ENCODE results near the gene KRI1.
"Not testable (repeated sequence)": the region's sequence is repeated elsewhere in the genome, so short reads cannot be mapped to it uniquely, and the experiment has no call there.

The KRI1 gene

DNA sequence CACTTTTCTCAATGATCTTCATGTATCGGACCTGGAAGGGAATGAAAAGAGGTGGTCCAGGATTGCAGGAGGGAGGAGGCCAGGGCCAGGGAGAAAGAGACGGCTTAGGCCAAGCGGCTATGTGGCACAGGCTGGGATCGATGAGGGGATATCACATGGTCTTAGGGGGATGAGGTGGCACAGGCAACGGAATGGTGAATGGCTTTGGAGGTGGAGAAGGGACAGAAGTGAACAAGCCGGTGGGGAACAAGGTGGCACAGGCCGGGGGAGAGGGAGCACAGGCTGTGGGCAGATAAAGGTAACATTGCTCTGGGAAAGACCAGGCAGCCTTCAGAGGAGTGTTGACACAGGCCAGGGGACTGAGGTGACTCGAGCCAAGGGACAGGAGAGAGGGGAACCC, 8.7 kb upstream of the KRI1 start:
- no peak for DNase-seq

DNA sequence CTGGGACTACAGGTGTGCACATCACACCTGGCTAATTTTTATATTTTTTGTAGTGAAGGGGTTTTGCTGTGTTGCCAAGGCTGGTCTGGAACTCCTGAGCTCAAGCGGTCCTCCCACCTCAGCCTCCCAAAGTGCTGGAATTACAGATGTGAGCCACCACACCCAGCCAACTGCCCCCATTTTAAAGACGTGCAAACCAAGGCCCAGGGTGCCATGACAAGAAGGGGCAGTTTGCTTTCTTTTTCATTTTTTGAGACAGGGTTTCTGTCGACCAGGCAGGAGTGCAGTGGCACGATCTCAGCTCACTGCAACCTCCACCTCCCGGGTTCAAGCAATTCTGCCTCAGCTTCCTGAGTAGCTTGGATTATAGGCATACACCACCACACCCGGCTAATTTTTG, 8.0 kb upstream of the KRI1 start:
- not testable (repeated sequence) for DNase-seq

DNA sequence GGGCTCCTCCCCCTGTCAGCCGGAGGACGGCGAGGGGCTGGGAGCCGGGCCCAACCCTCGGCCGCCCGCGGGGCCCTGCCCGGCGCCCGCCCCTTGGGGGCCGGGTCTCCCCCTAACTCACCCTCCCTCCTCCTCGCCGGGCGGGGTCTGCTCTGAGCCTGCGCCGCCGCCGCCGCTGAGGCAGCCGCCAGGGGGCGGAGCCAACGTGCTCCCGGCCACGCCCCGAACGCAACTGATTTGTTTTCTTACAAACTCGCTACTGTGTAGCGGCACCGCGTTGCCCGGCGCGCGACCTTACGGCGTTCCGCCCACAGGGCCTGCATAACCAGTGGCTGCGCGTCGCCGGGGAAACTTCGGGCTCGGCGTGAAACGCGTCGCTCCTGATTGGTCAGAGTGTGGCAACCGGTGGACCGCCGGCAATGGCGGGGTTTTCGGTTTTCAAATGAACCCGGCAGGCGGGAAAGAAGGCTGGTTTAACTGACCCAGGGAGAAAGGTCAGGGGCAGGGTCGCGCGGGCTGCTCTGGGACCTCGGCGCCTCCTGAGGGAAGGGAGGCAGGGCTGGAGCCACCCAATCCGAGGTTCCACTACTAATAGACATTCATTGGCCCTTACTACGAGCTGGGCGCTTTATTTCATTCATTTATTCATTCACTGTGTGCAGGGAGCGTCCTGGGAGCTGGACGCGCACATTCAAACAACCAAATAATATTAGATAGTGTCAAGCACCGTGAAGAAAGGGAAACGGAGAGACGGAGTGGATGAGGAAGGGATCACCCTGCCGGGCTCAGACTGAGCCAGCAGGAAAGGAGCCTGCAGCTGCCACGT, 3.2 kb upstream of the KRI1 start, which contains the start of gene CDKN2D:
TSS of gene CDKN2D (minus strand) at position 154 of the 826 bp plus-strand sequence. CDS start 326 bp downstream, outside the sequence.
- peak; percentile 97 for DNase-seq

- no peak for DNase-seq
These were observed 2.4 kb upstream of the KRI1 start for GRCh38 chr19:10568062-10568825.

GRCh38 chr19:10567656-10568055, 1.8 kb upstream of the KRI1 start:
- DNase-seq: no peak

GRCh38 chr19:10566658-10567410, 1.0 kb upstream of the KRI1 start:
- peak; percentile 57 for DNase-seq

GRCh38 chr19:10566408-10566657, 523 bp upstream of the KRI1 start:
- DNase-seq: no peak

DNA sequence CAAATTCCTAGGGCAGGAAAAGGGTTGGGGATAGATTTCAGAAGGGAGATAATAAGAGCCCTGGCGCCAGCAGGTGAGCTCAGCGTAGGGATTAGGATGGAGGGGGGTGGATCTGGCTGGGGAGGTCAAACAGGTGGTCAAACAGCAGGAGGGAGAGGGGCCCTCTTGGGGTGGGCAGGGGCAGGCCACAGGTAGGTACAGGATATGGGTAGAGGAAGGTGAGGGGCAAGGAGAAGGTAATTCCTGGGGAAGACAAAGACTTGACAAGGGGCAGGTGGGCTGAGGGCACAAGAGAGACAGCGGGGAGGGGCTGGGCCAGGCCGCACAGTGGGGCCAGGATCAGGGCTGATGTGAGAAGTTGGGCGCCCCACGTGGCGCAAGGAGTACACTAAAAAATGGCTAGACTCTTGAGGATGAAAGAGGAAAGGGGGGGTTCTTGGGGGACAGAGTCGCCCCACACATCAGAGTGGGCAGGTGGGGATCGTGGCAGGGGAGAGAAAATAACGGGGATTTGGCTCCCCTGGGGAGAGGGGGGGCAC, 713 bp downstream of the KRI1 start:
- peak; percentile 57 for DNase-seq

GRCh38 chr19:10562609-10563008, 3.2 kb downstream of the KRI1 start:
- DNase-seq: no peak

DNA sequence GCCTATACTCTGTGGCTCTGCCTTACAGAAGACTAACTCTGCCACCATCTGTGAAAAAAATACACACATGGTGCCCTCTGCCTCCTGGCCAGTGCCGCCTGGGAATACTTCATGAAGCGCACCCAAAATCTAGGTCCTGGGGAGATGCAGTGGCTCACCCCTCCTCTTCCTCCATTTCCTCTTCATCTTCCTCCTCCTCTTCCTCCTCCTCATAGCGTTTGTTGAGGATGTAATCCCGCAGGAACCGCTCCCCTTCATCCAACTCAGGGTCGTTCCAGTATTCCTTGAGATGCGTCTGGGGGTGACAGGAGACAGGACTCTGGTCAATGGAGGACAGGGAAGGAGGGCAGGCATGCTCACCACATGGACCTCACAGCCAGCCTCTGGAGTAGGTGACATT, 5.7 kb downstream of the KRI1 start:
- DNase-seq: no peak

GRCh38 chr19:10557603-10558197, 8.1 kb downstream of the KRI1 start:
- no peak for DNase-seq

DNA sequence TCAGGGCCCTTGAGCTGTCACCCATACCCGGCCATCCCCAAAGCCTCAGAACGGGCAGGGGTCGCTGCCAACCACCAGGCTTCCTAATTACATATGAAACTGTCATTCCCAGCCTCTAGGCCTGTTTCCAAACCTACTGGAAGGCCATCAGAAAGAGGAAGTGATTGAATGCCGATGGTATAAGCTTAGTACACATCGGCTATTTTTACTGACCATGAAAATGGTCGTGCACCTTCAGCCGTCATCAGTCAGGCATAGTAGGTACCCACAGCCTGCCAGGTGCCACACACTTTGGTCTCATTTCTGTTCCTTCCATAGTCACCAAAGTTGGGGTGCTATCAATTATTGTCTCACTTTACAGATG, 10.2 kb downstream of the KRI1 start:
- DNase-seq: no peak

DNA sequence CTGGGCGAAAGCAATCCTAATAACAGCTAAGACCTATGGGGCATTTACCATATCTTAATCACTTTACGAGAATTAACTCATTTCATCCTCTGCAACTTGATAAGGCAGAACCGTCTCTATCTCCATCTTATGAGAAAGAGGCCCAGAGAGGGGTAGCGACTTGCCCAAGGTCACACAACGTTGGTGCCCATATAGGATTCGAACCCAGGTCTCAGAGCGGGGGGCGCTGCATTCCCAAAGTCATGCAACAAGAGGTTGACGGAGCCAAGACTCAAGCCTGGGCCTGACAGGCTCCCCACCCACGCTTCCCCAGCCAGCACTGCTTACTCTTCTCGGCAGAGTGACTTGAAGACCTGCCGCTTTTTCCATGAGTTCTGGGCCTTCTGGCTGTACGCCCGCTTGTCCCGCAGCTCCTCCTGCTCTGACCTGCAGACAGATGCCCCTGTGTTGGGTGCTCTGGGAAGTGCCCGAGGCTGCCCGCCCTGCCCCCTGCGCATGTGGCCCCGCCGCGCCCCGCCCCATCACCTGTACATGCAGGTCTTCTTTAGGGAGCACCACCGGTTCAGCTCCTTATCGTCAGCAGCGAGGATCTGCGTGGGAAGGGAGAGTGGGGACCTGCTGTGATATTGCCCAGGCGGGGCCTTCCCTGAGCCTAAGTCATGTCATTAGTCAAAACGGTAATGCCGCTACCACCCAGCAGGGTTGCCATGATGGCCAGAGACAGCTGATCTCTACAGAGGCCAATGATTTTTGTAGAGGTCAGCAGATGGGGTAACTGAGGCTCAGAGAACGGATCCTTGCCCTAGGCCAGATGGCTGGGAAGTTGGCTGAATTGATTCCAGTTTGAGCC, 10.8 kb downstream of the KRI1 start:
- no peak for DNase-seq

- peak; percentile 93 for DNase-seq
These were observed 11.8 kb downstream of the KRI1 start for GRCh38 chr19:10553943-10554381.

- DNase-seq: no peak
These were observed 12.6 kb downstream of the KRI1 start for GRCh38 chr19:10553087-10553667.

DNA sequence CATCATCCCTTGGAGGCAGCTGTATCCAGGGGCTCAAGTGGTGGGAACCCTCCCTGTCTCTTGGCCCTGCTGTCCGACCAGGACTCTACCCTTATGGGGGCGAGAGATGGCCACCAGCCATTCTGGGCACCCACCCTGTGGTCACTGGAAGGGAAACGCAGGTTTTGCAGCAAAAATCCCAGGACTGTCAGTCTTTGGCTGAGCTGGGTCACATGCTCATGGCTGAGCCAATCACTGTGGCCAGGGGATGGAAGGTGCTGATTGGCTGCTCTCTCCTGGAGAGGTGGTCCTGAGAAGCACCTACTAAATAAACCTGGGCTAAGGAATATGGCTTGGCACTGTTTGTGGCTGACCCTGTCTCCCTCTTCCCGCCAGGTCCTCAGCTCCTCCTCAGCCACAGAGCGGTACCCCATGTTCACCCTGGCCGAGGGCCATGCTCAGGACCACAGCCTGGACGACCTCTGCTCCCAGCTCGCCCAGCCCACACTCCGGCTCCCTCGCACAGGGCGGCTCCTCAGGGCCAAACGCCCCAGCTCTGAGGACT, 13.2 kb downstream of the KRI1 start:
- DNase-seq: no peak

GRCh38 chr19:10551698-10552301, 14.0 kb downstream of the KRI1 start:
- peak; percentile 14 for DNase-seq

- DNase-seq: not testable (repeated sequence)
These were observed 14.8 kb downstream of the KRI1 start for GRCh38 chr19:10551006-10551405.

DNA sequence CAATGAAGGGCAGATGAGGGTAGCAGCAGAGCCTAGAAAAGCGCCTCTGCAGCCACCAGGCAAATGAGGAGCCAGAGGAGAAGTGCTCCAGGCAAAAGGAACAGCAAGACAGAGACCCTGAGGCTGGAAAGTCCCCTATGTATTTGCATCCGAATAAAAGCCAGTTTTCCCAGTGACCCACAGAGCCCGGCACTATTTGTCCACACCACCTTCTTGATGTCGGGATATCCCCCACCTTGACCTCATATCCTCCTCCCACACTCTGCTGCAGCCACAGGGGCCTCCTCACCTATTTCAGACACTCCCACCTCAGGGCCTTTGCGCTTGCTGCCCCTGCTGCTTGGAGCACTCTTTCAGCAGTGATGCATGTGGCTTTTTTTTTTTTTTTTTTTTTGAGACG, 15.5 kb downstream of the KRI1 start:
- no peak for DNase-seq

- no peak for DNase-seq
These were observed 16.1 kb downstream of the KRI1 start for GRCh38 chr19:10549733-10550132.

DNA sequence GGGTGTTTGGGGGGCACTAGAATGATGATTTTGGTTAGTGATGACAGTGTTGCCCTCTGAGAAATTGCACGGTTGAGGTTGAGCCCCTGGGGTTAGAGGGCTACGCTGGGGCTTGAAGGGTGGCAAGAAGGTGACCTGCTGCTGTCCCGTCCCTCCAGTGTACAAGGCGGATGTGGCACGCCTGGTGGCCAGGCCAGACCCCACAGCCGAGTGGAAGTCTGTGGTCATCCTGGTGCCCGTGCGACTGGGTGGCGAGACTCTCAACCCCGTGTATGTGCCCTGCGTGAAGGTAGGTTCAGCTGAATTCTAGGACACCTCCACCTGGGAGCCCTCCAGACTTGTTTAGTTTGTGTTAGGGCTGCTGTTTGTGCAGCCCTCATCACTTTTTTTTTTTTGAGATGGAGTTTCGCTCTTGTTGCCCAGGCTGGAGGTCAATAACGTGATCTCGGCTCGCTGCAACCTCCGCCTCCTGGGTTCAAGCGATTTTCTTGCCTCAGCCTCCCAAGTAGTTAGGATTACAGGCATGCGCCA, 17.0 kb downstream of the KRI1 start:
- DNase-seq: no peak

Data from KG1 (cell line).